Hematopoietic multipotent progenitor cell treated with erythropoietin and hydrocortisone succinate and interleukin-3 and kit ligand, for 8 days (in vitro differentiated cells): Measurements from ENCODE around the gene FBXO45.
"Not testable (repeated sequence)": the region's sequence is repeated elsewhere in the genome, so short reads cannot be mapped to it uniquely, and the experiment has no call there.

Experiments
- DNase-seq: peaks from one replicate; pipeline ENCODE4 v3.0.0-alpha.2; 2015

FBXO45 gene

DNA sequence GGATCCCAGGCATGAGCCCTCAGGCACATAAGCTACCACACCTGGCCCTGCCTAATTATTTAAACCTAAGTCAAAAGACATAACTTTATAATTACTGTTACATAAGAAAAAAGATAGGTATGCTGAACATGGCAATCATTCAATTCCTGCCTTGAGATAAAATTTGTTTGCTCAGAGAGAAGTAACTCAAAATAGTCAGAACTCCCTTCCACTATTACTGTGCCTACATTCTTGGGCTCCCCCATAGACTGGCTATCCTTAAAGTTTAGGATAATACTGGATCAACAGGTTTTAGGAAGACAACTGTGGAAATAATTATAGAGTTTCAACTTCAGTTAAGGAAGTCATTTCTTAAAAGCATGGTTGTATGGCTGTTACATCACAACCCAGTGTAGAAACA is 10.0 kb upstream of the FBXO45 start:
- no peak for DNase-seq

DNA sequence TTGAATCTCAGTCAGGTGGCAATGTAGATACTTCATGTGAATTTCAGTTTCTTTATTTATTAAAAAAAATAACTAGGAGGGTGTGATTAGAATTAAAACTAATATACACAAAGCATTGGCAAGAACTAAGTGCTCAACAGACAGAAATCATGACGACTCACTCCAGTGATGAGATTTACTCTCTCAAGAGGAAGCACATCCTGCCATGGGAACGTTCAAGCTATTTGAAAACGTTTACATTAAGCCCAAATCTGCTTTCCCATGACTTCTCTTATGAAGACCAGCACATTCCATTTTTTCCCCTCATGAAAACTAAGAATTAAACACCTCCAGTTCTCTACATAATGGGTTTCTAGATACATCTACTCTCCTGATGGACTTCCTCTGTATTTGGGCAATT is 8.6 kb upstream of the FBXO45 start:
- no peak for DNase-seq

DNA sequence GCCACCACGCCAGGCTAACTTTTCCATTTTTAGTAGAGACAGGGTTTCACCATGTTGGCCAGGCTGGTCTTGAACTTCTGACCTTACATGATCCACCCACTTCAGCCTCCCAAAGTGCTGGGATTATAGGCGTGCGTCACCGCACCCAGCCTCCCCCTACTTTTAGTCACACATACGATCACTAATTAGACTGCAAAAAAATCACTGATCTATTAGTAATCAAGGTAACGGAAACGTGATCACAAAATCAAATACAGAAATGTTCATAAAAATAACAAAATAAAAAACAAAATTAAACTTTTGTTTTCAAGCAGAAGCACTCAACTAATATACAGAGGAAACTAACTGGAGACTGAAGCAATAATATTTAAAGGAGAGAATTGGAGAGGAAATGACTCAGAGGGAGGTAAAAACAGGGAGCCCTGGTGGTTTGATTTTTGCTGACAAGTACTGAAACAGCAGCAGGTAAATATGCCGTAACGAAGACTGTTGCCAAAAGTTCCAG is 4.7 kb upstream of the FBXO45 start:
- no peak for DNase-seq

DNA sequence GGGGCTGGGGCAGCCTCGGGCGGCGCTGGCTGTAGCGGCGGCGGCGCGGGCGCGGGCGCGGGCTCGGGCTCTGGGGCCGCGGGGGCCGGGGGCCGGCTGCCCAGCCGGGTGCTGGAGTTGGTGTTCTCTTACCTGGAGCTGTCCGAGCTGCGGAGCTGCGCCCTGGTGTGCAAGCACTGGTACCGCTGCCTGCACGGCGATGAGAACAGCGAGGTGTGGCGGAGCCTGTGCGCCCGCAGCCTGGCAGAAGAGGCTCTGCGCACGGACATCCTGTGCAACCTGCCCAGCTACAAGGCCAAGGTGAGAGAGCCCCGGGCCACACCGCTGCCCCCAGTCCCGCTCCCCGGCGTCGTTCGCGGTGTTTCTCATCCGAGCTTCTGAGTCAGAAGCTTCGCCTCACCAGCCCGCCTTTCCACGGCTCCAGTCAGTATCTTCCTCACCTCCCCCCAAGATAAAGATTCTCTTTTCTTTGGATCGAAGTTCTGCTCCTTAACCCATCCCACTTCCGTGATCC is 600 bp downstream of the FBXO45 start:
- peak; percentile 39 for DNase-seq

DNA sequence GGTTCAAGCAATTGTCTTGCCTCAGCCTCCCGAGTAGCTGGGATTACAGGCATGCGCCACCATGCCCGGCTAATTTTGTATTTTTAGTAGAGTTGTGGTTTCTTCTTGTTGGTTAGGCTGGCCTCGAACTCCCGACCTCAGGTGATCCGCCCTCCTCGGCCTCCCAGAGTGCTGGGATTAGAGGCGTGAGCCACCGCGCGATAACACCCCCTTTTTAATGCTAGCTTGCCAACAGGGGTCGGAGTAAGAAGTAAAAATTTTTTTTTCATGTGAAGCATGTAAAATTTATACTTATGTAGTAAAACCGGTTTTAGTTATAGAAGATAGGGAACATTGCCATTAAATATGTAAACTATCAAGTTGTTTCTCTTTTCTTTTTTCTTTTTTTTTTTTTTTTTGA is 1.9 kb downstream of the FBXO45 start:
- DNase-seq = not testable (repeated sequence)

DNA sequence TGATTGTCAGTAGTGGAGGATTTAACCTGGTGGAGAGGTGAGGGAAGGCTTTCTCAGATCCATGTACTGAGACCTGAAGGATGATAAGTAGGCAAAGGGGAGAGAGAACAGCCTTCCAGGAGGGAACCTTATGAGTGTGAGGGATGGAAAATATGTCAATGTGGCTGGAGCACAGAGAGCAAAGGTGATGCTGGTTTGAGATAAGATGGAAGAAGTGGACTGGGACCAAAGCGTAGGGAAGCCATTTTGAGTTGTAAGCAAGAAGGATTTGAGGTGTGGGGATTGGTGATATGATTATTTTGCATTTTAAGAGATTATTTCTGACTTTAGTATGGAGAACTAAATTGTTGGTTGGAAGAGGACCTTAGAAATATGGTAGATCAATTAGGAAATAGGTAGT is 3.9 kb downstream of the FBXO45 start:
- DNase-seq = no peak

DNA sequence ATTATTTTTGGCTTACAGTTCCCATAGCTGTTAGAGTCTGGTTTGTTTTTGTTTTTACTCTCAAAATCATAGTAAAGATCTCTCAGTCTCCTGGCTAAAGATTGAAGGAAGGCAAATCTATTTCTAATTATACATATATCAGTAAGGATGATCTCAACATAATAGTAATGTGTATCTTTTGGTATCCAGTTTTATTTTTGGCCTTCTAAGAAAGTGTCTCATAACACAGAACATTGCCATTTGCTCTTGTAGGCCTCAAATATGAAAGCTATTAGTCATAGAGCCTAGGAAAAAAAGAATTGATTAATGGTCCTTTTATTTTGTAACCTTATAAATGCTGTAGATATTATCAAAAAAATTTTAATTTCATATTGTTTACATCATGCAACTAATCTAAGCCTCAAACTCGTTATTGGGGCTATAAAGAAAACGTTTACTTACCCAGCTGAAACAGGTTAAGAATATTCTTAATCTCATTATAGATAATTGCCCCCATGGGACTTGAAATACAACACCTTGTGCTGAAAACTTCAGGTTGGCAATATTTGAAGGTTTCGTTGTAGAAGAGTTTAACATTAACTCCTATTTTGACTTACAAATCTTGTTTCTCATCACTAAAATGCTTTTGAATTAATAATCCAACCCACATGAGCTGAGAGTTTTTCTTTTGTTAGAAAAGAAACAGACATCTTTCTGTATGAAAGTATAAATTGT is 16.7 kb downstream of the FBXO45 start:
- DNase-seq = no peak

DNA sequence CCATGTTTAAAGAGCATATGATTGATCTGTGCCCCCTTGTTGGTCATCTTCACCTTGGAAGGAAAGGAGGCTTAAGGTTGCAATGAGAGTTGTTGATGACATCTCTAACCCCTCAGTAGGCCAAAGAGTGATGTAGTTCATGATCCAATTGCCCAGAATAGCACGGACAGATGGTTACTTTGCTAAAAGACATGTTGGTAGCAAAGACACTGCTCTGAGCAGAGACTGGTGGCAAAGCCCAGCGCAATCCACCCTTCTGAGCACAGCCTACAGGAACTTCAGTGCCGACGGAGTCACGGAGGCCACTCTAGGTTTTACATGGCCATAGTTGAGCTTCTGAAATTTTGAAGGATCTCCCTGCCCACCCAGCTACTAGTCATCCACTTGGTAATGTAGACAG is 21.8 kb downstream of the FBXO45 start:
- no peak for DNase-seq

DNA sequence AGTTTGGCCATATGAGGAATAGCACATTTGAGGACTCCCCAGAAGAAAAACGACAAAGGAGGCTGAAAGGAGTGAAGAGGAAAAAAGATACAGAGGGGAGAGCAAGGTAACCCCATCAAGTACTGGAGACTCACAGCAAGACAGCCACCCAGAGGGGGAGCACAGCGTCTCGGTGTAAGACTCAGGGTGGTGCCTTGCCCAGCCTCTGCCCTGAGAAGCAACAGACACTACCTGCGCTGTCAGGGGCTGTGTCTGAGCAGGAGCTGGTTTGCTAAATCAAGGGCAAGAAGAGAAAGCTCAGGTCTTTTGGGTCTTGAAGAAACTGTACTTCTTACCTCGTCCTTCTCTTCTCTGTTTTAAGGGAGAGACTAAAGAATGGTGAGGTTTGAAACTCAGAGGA is 27.9 kb downstream of the FBXO45 start:
- no peak for DNase-seq

DNA sequence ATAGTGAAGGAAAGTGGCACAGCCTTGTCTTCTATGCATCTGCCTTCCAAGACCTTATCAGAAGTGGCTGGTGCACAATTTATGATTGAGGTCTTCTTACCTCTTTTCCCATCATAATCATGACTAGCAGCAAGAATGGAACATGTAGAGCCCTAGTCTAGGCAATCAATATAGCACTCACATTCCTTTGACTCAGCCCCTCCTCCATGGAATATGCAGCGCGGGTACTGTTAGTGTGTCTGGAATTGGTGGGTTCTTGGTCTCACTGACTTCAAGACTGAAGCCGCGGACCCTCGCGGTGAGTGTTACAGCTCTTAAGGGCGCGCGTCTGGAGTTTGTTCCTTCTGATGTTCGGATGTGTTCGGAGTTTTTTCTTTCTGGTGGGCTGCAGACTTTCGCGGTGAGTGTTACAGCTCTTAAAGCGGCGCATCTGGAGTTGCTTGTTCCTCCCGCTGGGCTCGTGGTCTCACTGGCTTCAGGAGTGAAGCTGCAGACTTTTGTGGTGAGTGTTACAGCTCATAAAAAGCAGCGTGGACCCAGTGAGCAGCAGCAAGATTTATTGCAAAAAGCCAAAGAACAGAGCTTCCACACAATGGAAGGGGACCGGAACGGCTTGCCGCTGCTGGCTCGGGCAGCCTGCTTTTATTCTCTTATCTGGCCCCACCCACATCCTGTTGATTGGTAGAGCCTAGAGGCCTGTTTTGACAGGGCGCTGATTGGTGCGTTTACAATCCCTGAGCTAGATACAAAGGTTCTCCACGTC is 29.7 kb downstream of the FBXO45 start:
- DNase-seq = peak; percentile 64

DNA sequence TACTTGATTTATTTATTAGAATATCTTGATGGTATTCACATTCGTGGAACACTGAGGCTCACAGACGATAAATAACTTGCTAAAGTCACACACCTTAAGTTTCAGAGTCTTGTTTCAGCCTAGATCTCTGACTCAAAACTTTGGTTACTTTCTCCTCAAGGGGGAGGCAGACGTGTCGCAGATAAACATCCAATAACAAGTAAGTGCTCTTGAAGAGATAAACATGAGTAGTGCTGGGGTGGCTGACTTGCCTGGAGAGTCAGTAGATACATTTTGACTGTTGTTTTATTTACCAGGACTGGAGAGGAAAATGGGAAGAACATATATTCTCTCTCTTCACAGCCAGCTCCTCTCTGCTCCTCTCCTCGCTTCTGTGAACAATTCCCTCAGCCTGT is 31.3 kb downstream of the FBXO45 start:
- DNase-seq = peak; percentile 61

DNA sequence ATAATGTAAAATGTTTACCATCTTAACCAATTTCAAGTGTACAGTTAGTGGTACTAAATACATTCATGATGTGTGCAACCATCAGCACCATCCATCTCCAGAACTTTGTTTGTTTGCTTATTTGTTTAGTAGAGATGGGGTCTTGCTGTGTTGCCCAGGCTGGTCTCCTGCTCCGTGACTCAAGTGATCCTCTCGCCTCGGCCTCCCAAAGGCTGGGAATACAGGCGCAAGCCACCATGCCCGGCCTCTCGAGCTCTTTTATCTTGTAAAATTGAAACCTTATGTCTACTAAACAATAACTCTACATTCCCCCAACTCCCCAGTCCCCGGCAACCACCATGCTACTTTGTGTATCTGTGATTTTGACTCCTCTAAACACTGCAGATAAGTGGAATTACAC is 31.9 kb downstream of the FBXO45 start:
- no peak for DNase-seq

DNA sequence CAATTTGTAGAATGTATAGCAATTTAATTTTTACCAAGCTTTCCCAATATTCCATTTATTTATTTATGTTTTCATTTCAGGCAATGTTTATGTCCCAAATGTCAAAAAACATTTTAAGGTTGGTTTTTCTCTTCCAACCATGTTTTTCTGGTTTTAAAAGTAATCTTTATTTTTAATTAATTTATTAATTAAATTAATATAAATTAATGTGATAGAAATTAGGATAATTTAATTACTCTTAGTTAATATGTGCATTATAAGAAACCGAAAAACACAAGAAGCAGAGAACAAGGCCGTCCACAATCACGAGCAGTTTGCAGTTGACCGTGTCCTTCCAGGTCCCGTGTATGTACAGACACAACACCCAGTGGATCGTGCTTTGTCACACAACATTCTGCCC is 34.2 kb downstream of the FBXO45 start:
- DNase-seq = no peak

DNA sequence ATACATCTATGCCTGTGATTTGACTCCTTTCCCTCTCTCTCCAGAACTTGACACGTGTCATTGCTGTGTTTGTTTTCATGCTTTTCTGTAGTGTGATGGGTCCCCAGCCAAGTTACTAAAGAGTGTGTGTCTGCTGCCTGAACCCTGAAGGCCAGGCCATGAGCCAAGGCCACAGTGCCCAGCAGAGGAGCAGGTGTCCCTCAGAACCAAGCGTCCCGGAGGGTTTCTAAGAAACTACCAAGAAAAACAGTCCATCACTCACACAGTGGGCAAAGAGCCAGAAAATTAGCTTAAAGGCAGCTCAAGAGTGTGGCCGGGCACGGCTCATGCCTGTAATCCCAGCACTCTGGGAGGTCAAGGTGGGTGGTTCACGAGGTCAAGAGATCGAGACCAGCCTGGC is 35.2 kb downstream of the FBXO45 start:
- DNase-seq = peak; percentile 84

DNA sequence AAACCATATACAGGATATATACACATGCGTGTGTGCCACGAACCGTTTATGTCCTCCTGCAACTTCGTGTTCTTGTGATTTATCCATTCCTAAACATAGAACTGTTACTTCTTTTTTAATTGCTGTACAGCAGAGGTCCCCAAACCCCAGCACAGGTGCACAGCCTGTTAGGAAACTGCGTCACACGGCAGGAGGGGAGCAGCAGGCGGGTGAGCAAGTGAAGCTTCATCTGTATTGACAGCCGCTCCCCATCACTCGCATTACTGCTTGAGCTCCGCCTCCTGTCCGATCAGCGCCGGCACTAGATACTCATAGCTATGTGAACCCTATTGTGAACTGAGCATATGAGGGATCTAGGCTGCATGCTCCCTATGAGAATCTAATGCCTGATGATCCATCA is 36.1 kb downstream of the FBXO45 start:
- DNase-seq = no peak

DNA sequence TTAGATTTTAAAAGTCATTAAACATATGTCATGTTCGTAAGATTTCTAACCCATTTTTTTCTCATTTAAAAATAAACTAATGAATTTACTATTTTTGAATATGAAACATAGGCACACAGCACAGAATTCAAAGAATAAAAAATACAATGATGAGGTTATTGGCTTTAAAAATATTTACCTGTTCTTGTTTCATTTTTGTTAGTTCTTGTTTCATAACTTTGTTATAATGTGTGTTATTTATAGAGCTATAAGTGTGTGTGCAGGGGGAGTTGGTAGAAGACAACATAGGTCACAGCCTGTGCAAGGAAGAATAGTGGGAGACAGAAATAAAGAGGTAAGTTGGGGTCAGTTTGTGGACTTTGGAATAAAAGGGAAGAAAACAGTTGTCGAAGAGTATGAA is 40.2 kb downstream of the FBXO45 start:
- no peak for DNase-seq

DNA sequence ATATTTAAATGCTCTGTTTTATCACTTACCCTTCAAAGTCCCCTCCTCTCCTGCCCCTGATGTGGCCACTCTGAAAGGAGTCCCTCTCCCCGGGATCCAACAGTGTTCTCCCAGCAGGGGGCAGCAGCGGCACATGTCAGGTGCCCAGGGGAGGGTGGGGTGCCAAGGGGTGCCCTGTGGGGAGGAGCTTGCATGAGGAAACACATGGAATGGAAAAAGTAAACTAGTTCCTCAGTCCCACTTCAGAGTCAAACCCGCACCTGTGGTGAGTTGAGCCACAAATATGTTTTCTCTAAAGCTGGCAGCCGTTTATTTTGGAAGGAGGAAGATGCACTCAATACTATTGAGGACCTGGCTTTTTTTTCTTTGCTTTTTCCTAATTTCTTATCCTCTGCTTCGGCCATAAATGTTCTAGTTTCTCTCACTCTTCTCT is 40.9 kb downstream of the FBXO45 start:
- DNase-seq = peak; percentile 94

DNA sequence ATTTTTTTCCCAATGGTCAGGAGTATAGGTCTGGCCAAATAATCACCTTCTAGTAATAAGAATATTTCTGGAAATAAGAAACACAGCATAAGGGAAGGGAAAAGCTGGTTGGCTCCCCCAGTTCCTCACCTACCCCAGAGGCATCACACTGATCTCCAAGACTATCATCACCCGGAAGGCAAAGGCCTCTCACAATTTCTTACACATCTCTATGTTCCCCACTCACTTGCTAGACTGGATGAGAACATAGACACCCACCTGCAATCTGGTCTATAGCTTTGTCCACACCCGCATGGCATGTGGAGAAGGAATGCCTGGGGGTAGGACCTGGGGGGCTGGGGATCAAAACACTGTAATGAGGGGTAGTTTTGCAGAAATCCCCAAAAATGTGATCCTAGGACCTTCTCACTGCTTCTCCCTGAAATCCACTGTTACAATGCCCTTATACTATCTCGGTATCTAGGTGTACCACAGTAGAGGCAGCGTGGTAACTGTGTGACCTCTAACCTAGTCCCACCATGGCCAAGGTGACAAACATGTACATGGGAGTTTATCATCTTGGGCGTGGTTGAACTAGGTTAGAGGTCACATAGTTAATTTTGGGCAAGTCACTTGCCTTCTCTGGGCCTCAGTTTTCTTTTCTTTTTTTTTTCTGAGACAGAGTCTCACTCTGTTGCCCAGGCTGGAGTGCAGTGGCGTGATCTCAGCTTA is 41.5 kb downstream of the FBXO45 start:
- DNase-seq = peak; percentile 74

DNA sequence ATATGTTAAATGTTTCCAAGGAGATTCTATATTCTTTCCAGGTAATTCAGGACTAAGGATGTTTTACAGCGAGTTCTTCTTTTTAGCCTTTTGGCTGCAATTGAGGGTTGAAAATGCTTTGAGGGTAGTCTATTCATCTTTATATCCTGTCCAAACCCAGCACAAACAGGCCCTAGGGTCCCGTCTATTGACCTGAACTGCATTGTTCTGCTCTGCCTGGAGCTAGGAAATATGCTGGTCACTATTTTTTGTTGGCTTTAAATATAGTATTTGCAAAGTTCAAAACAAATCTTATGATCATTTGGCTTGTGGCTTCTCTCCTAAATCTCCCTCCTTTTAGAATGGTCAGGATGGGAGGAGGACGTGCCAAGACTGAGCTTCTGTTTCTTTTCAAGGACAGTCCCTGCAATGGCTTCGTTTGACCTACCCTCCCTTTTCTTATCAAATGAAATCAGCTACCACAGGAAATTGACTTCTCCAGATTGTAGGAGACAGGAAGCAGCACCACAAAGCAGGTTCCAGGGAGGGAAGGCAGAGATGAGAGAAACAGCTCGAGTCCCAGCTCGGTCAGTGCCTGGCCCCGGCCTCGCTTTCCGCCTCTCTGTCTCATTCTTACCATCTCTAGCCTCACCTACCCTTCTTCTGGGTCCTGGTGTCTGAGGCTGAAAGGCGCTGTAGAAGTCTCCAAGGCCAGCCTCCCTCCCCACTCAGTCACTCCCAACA is 43.5 kb downstream of the FBXO45 start:
- DNase-seq = peak; percentile 80

DNA sequence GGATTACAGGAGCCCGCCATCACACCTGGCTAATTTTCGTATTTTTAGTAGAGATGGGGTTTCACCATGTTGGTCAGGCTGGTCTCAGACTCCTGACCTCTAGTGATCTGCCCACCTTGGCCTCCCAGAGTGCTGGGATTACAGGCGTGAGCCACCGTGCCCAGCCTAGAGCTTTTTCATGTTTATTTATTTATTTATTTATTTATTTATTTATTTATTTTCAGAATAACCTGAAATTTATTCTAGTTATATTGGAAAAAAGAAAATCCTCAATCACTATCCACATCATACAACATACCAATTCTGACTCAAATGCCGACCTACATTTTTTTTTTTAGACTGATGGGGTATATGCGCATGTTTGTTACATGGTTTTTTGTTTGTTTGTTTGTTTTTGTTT is 46.8 kb downstream of the FBXO45 start:
- not testable (repeated sequence) for DNase-seq

DNA sequence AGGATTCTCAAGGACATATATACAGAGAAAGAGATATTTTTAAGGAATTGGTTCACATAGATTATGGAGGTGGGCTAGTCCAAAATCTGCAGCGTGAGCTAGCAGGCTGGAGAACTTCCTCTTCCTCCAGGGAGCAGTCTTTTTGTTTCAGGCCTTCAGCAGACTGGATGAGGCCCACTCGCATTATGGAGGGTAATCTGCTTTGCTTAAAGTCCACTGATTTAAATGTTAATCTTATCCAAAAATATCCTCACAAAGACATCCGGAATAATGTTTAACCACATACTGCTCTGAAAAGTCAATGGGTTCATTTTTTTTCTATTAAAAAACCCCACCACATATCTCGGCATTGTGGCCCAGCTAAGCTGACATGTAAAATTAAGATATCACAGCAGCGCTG is 48.8 kb downstream of the FBXO45 start:
- peak; percentile 53 for DNase-seq

DNA sequence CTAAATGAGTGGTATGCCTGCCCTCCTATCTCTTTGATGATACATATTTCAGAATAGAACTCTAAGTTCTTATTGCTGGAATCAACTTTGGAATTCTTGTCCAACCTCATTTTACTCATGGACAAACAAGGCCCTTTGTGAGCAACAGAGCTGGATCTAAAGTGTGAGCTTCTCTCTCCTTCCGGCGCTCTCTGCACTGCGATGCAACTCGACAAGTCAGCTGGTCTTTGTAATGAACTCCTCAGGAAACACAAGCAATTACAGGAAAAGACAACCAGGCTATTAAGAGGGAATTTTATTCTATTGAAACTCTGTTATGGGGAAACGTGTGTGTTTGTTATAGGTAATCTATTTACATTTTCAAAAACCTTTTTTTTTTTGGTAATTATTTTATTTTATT is 50.8 kb downstream of the FBXO45 start:
- no peak for DNase-seq

DNA sequence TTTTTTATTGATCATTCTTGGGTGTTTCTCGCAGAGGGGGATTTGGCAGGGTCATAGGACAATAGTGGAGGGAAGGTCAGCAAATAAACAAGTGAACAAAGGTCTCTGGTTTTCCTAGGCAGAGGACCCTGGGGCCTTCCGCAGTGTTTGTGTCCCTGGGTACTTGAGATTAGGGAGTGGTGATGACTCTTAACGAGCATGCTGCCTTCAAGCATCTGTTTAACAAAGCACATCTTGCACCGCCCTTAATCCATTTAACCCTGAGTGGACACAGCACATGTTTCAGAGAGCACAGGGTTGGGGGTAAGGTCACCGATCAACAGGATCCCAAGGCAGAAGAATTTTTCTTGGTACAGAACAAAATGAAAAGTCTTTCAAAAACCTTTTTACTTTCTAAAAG is 51.2 kb downstream of the FBXO45 start:
- not testable (repeated sequence) for DNase-seq
